Measurements from ENCODE around the gene PRRC2B.
"Not testable (repeated sequence)": the region's sequence is repeated elsewhere in the genome, so short reads cannot be mapped to it uniquely, and the experiment has no call there.

The PRRC2B gene

DNA sequence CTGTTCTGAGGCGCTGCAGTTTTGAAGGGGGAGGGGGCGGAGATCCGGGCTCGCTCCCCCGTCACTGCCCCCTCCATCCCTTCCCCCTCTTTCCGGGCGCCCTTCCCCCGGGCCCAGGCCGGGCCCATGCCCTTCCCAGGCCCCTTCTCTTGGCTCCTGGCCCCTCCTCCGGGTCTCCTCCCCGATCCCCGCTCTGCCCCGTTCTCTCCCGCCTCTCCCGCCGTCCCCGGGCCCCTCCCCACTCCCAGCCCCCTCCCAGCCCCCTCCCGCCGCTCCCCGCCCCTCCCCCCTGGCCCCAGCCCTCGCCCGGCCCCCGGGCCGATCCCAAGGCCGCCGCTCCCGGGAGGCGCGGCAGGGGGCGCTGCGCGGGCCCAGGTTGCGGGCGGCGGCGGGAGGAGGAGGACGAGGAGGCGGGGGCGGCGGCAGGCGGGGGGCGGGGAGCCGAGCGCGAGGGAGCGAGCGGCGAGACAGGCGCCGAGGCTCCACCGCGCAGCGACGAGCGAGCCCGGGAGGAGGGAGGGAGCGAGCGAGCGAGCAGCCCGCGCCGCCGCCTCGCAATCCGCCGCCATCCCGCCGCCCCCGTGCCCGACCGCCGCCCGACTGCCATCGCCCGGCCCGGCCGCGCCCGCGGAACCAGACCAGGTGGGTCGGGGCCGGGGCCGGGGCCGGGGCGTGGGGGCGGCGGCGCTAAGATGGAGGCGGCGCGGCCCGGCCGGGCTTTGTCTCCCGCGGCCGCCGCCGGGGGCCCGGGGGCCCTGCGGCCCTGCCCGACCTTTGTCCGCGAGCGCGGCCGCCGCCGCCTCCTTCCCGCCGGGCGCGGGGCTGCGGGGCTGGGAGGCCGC, at the start of gene PRRC2B:
TSS of gene PRRC2B (plus strand) at position 465 of the 842 bp plus-strand sequence. CDS start 36,059 bp downstream, outside the sequence.
- no peak for FAIRE-seq
- peak; percentile 95 for DNase-seq (ENCODE audit: low spot score)

DNA sequence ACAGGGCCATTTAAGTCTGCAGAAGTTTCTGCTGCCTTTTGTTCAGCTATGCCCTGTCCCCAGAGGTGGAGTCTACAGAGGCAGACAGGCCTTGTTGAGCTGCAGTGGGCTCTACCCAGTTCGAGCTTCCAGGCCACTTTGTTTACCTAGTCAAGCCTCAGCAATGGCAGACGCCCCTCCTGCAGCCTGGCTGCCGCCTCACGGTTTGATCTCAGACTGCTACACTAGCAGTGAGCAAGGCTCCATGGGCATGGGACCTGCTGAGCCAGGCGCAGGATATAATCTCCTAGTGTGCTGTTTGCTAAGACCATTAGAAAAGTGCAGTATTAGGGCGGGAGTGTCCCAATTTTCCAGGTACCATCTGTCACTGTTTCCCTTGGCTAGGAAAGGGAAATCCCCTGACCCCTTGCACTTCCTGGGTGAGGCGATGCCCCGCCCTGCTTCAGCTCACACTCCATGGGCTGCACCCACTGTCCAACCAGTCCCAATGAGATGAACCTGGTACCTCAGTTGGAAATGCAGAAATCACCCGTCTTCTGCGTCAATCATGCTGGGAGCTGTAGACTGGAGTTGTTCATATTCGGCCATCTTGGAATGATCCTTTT, 48.9 kb upstream of the PRRC2B start:
- FAIRE-seq; DNase-seq (ENCODE audit: low spot score): not testable (repeated sequence)

DNA sequence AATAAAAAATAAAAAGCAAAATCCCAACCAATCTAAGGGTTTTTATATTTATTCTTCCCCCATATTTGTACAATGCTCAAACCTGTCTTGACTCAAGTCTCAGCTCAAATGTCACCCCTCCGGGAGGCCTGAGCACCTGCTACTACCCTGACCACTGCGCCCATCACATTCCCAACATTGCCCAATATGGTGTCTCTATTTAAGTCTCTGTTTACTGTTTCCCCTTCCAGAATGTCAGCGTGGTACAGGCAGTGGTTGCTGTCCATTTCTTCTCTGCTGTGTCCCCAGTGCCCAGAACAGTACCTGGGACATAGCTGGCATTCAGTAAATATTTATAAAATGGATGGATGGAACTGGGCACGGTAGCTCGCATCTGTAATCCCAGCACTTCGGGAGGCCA, 47.3 kb upstream of the PRRC2B start:
- DNase-seq (ENCODE audit: low spot score) (no peak), FAIRE-seq (no peak)

DNA sequence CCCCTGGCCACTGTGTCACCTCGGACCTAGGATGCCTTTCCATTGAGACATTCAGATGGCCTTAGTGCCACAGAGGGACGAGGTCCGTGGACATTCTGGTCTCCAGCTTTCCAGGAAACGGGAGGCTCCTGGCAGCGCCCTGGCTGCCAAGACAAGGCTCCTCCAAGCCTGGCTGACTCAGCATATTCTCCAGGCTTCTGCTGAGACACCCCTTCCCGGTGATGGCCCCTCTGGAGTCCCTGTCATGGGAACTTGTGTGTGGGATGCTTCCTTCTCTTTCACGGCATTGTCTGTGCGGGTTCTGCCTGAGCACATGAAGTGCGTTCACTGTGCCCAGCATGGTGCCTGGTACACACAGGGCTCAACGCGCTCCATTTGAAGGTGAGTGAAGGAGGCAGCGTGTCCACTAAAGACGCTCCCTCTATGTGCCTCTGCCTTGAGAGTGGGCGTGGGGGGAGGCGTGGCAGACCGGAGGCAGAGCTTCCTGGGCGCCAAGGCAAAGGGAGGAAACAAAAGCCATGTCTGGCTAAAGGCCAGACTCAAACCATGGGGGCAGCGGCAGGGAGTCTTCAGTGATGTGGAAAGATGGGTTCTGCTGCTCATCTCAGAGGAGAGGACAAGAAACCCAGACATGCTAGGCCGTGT, 46.4 kb upstream of the PRRC2B start:
- FAIRE-seq (no peak), DNase-seq (ENCODE audit: low spot score) (no peak)

DNA sequence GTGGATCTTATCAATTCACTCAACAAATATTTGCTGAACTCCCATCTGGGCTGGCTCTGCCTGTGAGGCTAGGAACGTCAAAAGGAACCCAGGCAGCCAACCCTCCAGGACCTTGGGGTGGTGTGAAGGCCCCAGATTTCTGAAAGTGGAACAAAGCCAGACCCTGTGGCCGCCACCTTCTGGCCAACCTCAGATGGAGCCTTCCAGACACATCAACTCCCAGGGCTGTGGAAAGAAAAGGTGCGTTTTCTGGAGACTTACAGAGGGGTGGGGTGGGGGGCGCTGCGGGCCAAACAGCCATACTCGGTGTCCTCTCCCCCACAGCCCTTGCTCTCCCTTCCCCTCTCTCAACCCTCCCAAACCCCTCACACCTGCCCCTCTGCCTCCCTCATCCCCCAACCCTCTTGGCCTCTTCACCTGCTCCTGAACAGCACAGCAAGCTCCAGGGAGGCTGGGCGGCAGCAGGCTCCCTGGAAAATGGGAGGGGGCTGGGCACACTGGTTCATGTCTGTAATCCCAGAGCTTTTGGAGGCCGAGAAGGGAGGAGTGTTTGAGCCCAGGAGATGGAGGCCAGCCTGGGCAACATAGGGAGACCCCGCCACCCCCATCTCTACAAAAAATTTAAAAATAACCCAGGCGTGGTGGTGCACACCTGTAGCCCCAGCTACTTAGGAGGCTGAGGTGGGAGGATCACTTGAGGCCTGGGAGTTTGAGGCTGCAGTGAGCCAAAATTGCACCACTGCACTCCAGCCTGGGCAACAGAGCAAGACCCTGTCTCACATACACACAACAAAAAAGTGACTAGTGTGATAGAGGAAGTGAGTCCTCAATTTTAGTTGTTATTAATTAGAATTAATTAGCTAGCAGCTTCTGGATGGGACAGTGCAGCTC, 45.0 kb upstream of the PRRC2B start:
- DNase-seq (ENCODE audit: low spot score), result no peak
- no peak for FAIRE-seq

DNA sequence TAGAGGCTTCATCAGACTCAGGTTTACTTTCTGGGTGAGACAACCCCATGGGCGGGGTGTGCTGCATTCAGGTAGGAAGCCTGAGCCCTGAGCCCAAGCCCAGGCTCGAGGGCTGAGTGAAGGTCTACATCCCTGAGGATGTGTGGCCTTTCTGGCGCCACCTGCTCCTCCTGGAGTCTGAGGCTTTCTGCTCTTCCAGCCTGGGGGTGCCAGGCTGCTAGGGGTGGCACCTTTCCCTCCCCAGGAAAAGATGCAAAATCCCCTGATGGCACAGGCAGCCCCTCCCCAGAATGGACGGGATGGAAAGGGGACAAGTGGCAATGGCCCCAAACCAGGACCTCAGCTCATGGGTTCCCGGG, 44.4 kb upstream of the PRRC2B start:
- FAIRE-seq (no peak), DNase-seq (ENCODE audit: low spot score) (no peak)

DNA sequence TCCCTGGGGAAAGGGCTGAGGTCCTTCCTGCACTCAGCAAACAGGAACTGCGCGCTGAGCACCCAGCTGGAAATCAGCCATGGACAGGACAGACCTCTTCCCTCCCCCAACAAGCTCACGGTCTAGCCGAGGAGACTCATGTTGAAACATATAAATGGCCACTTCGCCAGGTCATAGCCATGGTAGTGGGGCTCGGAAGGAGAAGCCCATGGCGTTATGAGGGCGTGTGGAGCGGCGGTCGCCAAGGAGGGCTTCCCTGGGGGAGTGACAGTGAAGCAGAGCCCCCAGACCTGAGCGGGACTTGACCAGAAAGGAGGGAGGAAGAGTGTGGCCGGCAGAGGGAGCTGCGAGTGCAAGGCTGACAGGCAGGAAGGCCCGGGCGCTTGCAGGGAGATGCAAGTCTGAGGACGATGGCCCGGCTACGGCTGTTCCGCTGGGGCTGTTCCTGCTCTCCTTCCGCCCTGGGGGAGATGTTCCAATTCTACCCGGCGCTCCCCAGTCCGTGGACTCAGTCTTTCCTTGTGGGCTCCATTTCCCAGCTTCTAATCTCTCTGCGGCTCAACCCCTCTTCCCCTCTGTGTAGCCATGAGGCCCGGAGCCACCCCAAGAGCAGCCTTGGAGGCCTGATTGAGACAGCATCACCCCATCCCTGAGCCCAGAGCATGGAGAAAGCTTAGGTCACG, 43.9 kb upstream of the PRRC2B start:
- no peak for FAIRE-seq
- peak; percentile 86 for DNase-seq (ENCODE audit: low spot score)

DNA sequence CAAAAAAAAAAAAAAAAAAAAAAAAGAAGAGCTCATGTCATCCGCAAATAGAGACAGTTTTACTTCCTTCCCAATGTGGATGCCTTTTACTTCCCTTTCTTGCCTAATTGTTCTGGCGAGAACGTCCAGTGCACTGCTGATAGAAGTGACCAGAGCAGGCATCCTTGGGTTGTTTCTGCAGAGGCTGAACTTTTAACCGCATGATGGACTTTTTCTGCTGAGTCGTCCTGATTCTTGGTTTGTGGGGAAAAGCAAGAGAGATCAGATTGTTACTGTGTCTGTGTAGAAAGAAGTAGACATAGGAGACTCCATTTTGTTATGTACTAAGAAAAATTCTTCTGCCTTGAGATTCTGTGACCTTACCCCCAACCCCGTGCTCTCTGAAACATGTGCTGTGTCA, 37.4 kb upstream of the PRRC2B start:
- FAIRE-seq; DNase-seq (ENCODE audit: low spot score): not testable (repeated sequence)

DNA sequence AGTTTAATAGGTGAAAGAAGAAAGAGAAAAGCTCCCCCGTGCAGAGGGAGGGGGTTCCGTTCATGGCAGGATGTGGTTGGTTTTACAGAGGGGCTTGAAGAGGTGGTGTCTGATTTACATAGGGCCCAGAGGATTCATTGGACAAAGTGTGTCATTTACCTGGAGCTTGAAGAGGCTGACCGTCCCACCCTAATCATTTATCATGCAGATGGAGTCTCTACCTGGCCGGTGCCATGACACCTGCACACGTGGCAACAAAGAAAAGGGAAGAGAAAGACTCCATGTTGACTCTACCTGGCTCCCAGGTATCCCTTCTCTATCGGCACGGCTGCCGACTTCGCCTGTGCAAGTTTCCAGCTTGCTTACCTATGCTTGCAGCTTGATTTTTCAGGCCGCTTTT, 35.3 kb upstream of the PRRC2B start:
- FAIRE-seq (no peak), DNase-seq (ENCODE audit: low spot score) (no peak)

DNA sequence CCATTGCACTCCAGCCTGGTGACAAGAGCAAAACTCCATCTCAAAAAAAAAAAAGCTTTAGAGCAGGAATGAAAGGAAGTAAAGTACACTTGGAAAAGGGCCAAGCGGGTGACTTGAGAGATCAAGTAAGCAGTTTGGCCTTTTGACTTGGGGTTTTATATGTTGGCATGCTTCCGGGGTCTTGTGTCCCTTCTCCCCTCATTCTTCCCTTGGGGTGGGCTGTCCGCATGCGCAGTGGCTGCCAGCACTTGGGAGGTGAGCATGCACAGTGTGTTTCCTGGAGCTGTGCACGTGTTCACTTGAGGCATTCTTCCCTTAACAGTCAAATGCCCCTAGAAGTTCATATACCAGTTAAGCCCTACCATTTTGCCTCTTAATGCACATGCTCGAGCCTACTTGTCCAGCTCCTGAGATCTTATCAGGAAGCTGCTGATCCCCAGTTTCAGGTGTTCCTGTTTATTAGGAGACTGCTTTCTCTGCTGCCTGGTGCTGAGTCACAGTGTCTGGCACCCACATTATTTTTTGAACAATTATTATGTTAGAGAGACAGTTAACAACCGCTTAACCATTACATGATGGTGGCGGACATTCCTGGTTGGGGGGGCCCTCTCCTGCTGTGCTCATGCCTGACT, 32.6 kb upstream of the PRRC2B start:
- FAIRE-seq, result no peak
- no peak for DNase-seq (ENCODE audit: low spot score)

DNA sequence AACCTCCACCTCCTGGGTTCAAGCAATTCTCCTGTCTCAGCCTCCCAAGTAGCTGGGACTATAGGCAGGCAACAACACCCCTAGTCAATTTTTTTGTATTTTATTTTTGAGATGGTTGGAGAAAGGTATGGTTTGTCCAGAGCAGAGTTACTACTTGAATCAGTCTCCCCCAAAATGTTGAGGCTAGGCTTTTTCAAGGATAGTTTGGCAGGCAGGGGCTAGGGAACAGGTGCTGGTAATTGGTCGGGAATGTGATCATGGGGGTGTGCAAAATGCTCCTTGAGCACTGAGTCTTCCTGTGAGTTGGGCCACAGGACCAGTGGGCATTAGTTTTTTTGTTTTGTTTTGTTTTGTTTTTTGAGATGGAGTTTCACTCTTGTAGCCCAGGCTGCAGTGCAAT, 28.3 kb upstream of the PRRC2B start:
- FAIRE-seq (no peak), DNase-seq (ENCODE audit: low spot score) (no peak)

DNA sequence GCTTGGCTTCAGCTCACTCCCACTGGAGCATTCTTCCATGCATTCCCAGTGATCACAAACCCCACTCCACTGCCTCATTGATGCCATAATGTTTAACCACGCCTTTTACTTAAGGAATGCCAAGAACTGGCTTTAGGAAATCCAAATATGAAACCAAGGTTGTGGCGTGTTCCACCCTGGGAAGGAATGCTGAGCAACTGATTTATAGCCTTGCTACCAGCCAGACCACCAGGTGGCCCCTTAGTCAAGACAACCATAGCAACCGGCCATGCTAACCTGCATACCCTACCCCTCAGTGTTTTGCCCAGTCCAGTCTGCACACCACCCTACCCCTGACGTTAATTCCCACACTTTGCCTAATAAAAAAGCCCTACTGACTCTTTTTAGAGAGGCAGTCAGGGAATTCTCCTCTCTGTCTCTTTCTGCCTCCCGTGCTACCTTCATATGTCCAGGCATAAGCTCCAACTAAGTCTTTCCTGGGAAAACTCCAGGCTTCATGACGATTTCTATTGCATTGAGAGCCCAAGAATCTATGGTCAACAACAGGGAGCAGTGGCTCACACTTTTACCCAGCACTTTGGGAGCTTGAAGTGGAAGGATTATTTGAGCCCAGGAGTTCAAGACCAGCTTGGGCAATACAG, 27.0 kb upstream of the PRRC2B start:
- DNase-seq (ENCODE audit: low spot score), result peak; percentile 65
- no peak for FAIRE-seq

DNA sequence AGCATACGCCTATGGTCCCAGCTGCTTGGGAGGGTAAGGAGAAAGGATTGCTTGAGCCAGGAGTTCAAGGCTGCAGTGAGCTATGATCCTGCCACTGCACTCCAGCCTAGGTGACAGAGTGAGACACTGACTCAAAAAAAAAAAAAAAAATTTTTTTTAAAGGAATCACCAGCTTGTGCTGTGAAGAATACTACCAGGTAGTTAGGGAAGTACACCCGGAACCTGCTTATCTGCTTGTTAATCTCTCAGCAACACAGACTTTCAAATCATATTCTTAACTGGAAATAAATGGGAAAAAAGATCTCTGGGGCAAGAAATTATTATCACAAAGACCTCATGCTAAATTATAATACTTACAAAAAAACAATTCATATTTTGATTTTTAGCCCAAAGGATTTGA, 26.4 kb upstream of the PRRC2B start:
- no peak for FAIRE-seq

DNA sequence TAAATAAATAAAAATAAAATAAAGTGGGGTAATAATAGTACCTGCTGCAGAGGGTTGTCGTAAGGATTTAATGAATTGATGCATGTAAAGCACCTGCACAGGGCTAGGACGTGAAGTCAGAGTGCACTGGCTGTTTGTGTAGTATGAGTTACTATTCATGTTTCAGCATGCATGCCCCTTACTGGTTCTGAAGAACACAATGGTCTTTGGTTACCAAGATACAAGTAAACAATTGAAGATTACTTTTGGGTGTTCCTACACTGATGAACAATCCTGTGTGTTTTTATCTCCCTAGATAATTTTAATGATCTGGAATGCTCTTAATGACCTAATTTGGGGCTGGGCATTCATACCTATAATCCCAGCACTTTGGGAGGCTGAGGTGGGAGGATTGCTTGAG, 23.2 kb upstream of the PRRC2B start:
- FAIRE-seq (no peak), DNase-seq (ENCODE audit: low spot score) (no peak)

More for the DNA sequence above, 26.4 kb upstream of the PRRC2B start:
- DNase-seq (ENCODE audit: low spot score), result no peak

DNA sequence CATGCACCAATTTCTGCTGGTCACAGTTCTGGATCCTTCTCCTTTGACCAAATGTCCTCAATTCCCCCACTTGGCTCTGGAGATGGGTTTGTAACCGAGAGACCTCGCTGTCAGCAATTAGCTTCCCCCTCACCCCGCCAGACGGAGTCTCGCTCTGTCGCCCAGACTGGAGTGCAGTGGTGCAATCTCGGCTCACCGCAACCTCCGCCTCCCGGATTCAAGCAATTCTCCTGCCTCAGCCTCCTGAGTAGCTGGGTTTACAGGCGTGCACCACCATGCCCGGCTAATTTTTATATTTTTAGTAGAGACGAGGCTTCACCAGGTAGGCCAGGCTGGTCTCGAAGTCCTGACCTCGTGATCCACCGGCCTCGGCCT, 21.3 kb upstream of the PRRC2B start:
- FAIRE-seq; DNase-seq (ENCODE audit: low spot score): not testable (repeated sequence)

DNA sequence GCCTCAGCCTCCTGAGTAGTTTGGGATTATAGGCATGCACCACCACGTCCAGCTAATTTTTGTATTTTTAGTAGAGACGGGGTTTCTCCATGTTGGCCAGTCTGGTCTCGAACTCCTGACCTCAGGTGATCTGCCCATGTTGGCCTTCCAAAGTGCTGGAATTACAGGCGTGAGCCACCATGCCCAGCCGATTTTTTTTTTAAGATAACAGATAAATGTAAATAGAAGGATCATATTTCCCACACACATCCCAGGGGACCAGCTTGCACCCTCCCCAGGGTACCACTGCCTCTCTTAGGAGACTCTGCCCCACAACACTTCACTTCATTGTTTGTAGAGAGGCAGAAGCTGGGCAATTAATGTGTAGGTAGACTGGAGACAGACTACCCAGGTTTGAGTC, 19.2 kb upstream of the PRRC2B start:
- FAIRE-seq; DNase-seq (ENCODE audit: low spot score): not testable (repeated sequence)

DNA sequence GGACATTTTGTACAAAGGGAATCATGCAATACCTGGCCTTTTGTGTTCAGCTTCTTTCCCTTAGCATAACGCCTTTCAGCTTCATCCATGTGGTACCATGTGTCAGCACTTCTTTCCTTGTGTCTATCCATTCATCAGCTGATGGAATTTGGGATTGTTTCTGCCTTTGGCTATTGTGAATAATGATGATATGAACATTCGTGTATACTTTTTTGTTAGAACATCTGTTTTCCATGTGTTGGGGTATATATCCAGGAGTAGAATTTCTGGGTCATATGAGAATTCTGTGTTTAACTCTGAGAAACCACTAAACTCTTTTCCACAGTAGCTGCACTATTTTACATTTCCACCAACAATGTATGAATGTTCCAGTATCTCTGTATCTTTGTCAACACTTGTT, 14.8 kb upstream of the PRRC2B start:
- FAIRE-seq (no peak), DNase-seq (ENCODE audit: low spot score) (no peak)

DNA sequence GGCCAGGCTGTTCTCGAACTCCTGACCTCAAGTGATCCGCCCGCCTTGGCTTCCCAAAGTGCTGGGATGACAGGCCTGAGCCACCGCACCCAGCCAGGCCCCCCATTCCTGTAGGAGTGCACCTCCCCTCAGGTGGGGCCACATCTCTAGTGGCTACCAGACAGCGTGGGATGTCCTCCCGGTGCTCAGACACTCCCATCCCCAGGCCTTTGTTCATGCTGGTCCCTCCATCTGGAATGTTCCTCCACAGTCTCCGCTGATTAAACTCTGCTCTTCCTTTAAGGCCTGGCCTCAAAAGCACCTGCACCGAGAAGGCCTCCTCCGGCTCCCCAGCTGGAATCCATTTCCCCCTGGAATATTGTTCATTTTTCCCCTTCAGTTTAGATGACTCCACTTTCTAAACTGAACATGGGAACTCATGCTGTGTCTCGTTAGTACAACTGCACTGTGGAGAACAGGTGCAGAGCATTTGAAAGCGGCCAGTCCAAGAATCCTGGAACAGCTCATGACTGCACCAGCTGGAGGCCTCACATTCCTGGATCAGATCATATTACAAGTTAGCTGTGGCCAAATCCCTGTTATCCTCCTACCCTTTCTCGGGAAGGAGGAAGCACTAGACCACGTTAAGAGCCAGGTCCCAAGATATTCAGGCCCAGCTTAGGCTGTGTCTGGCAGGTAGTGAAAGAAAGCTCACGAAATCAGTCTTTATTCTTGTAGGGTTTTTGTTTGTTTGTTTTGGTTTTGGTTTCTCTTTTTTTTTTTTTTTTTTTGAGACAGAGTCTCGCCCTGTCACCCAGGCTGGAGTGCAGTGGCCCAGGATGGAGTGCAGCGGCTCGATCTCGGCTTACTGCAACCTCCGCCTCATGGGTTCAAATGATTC, 10.8 kb upstream of the PRRC2B start:
- FAIRE-seq (no peak), DNase-seq (ENCODE audit: low spot score) (peak; percentile 81)

DNA sequence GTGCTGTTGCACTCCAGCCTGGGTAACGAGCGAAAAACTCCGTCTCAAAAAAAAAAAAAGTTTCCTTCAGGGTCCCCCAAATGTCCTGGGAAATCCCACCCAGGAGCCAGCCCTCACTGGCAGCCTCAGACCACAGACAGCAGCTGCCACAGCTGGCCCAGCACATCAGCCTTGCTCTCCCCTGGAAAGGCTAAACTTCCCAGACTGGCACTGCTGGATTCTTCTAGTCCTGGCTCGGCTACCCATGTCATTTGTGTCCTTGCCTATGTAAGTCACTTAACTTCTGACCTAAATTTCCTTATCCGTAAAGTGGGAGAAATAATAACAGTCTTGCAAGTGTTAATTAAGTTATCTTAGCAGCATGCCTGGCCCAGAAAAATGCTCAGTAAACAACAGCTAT, 8.6 kb upstream of the PRRC2B start:
- no peak for FAIRE-seq
- DNase-seq (ENCODE audit: low spot score), result no peak

Data from urothelium cell line (cell line).